WTC11 (cell line): Measurements from ENCODE around the gene PIP5K1A. TPM values are rescaled to one million over a fixed set of nuclear protein-coding genes. Genes with fewer than 3 reads are reported as not detected.

ENCODE experiments used
- ATAC-seq: fragments of 200-7000 bp; cut with Tn5 transposase; 2 replicates; pipeline ENCODE4 v1.10.0; 2021; ENCODE audit warnings: mild to moderate bottlenecking, moderate library complexity
- CTCF ChIA-PET: fragments of 300-600 bp; sonication (Branson Sonifier 250); formaldehyde crosslinking; loops from one replicate; lab custom pipeline; 2021; ENCODE audit warnings: antibody characterized with exemption; lab: Charles Lee
- POLR2A ChIA-PET: fragments of 350-600 bp; sonication (Branson Sonifier 250); formaldehyde crosslinking; loops from one replicate; lab custom pipeline; 2021; ENCODE audit warnings: antibody characterized with exemption; lab: Charles Lee
- DNase-seq: peaks from one replicate; pipeline ENCODE4 v3.0.0; 2021; ENCODE audit warnings: low spot score
- H3K27ac Mint-ChIP-seq: 2 replicates; pipeline ENCODE4 v1.8.0; 2021; ENCODE audit warnings: mixed read lengths
- H3K27me3 Mint-ChIP-seq: 2 replicates; pipeline ENCODE4 v1.8.0; 2021; ENCODE audit warnings: low read depth, mild to moderate bottlenecking, moderate library complexity, mixed read lengths
- H3K36me3 Mint-ChIP-seq: 2 replicates; pipeline ENCODE4 v1.8.0; 2021; ENCODE audit warnings: mixed read lengths
- H3K4me1 Mint-ChIP-seq: 2 replicates; pipeline ENCODE4 v1.8.0; 2022; ENCODE audit warnings: mixed read lengths
- H3K4me3 Mint-ChIP-seq: 2 replicates; pipeline ENCODE4 v1.8.0; 2021; ENCODE audit warnings: mild to moderate bottlenecking, moderate library complexity, mixed read lengths
- H3K9me3 Mint-ChIP-seq: 2 replicates; pipeline ENCODE4 v1.8.0; 2021; ENCODE audit warnings: mixed read lengths
- ATF1 ChIP-seq: sonication (generic); formaldehyde crosslinking; IDR thresholded peaks from 2 replicates; pipeline ENCODE4 v1.8.1; 2023; ENCODE audit warnings: mild to moderate bottlenecking, moderate library complexity, missing genetic modification reagents
- CREB1 ChIP-seq: sonication (generic); formaldehyde crosslinking; IDR thresholded peaks from 2 replicates; pipeline ENCODE4 v1.8.0; 2023; ENCODE audit warnings: mild to moderate bottlenecking, missing genetic modification reagents
- EMX1 ChIP-seq: fragments of 250-450 bp; sonication (Bioruptor Pico); IDR thresholded peaks from 2 replicates; pipeline ENCODE4 v1.8.0; 2021; ENCODE audit warnings: mild to moderate bottlenecking
- ESRRA ChIP-seq: sonication (generic); formaldehyde crosslinking; IDR thresholded peaks from 2 replicates; pipeline ENCODE4 v1.8.1; 2022; ENCODE audit warnings: mild to moderate bottlenecking, missing genetic modification reagents, borderline replicate concordance
- ETV6 ChIP-seq: sonication (generic); formaldehyde crosslinking; IDR thresholded peaks from 2 replicates; pipeline ENCODE4 v1.8.1; 2022; ENCODE audit warnings: mild to moderate bottlenecking, missing genetic modification reagents
- GABPB1 ChIP-seq: sonication (generic); formaldehyde crosslinking; IDR thresholded peaks from 2 replicates; pipeline ENCODE4 v1.8.1; 2023; ENCODE audit warnings: mild to moderate bottlenecking, missing genetic modification reagents
- JAZF1 ChIP-seq: fragments of 250-450 bp; sonication (Bioruptor Pico); IDR thresholded peaks from 2 replicates; pipeline ENCODE4 v1.9.0; 2021; ENCODE audit warnings: moderate library complexity, mild to moderate bottlenecking, inconsistent platforms
- KAT7 ChIP-seq: sonication (generic); formaldehyde crosslinking; IDR thresholded peaks from 2 replicates; pipeline ENCODE4 v1.8.1; 2023; ENCODE audit warnings: missing genetic modification reagents, mild to moderate bottlenecking, borderline replicate concordance
- MXD4 ChIP-seq: fragments of 250-450 bp; sonication (Bioruptor Pico); IDR thresholded peaks from 2 replicates; pipeline ENCODE4 v1.8.0; 2021; ENCODE audit warnings: mild to moderate bottlenecking, moderate library complexity, borderline replicate concordance
- NFE2L1 ChIP-seq: sonication (generic); formaldehyde crosslinking; IDR thresholded peaks from 2 replicates; pipeline ENCODE4 v1.8.1; 2023; ENCODE audit warnings: missing genetic modification reagents
- NR1H2 ChIP-seq: sonication (generic); formaldehyde crosslinking; IDR thresholded peaks from 2 replicates; pipeline ENCODE4 v1.9.0; 2021; ENCODE audit warnings: mild to moderate bottlenecking, moderate library complexity, missing genetic modification reagents
- RORB ChIP-seq: fragments of 250-450 bp; sonication (Bioruptor Pico); IDR thresholded peaks from 2 replicates; pipeline ENCODE4 v1.9.0; 2021; ENCODE audit warnings: mild to moderate bottlenecking
- SMAD4 ChIP-seq: sonication (generic); formaldehyde crosslinking; IDR thresholded peaks from 2 replicates; pipeline ENCODE4 v1.8.0; 2022; ENCODE audit warnings: mild to moderate bottlenecking, missing genetic modification reagents
- SP1 ChIP-seq: sonication (generic); formaldehyde crosslinking; conservative IDR thresholded peaks from 2 replicates; pipeline ENCODE4 v1.8.1; 2022; ENCODE audit warnings: missing genetic modification reagents
- TEAD1 ChIP-seq: sonication (generic); formaldehyde crosslinking; IDR thresholded peaks from 2 replicates; pipeline ENCODE4 v1.8.0; 2022; ENCODE audit warnings: mild to moderate bottlenecking, missing genetic modification reagents
- TP53 ChIP-seq: sonication (generic); formaldehyde crosslinking; IDR thresholded peaks from 2 replicates; pipeline ENCODE4 v1.8.1; 2023; ENCODE audit warnings: mild to moderate bottlenecking, missing genetic modification reagents
- ZNF317 ChIP-seq: sonication (generic); formaldehyde crosslinking; IDR thresholded peaks from 2 replicates; pipeline ENCODE4 v1.8.1; 2023; ENCODE audit warnings: low read depth, mild to moderate bottlenecking, moderate library complexity, missing genetic modification reagents, borderline replicate concordance
- ZNF396 ChIP-seq: fragments of 250-450 bp; sonication (Bioruptor Pico); IDR thresholded peaks from 2 replicates; pipeline ENCODE4 v1.8.0; 2021; ENCODE audit warnings: mild to moderate bottlenecking, moderate library complexity, borderline replicate concordance
- total RNA-seq: library from RNA; stranded (reverse); gene quantifications from 3 replicates; pipeline ENCODE4 v1.2.3, GENCODE V29; 2021
- TF ChIP-seq, protein P1 (sequence below): sonication (generic); formaldehyde crosslinking; IDR thresholded peaks from 2 replicates; pipeline ENCODE4 v1.8.0; 2022; ENCODE audit warnings: mild to moderate bottlenecking, missing genetic modification reagents
- TF ChIP-seq, protein P2 (sequence below): sonication (generic); formaldehyde crosslinking; IDR thresholded peaks from 2 replicates; pipeline ENCODE4 v1.8.0; 2023; ENCODE audit warnings: mild to moderate bottlenecking, missing genetic modification reagents
- TF ChIP-seq, protein P3 (sequence below): fragments of 250-450 bp; sonication (Bioruptor Pico); IDR thresholded peaks from 2 replicates; pipeline ENCODE4 v1.9.0; 2021; ENCODE audit warnings: mild to moderate bottlenecking, borderline replicate concordance
- TF ChIP-seq, protein P4 (sequence below): fragments of 200-600 bp; IDR thresholded peaks from 2 replicates; pipeline ENCODE4 v1.8.0; 2022; ENCODE audit warnings: antibody characterized with exemption
- TF ChIP-seq, protein P5 (sequence below): sonication (generic); formaldehyde crosslinking; IDR thresholded peaks from 2 replicates; pipeline ENCODE4 v1.8.0; 2022; ENCODE audit warnings: mild to moderate bottlenecking, missing genetic modification reagents

Gene PIP5K1A
- total RNA-seq, 1 experiment from 2014 or later, result 81.3 TPM

DNA sequence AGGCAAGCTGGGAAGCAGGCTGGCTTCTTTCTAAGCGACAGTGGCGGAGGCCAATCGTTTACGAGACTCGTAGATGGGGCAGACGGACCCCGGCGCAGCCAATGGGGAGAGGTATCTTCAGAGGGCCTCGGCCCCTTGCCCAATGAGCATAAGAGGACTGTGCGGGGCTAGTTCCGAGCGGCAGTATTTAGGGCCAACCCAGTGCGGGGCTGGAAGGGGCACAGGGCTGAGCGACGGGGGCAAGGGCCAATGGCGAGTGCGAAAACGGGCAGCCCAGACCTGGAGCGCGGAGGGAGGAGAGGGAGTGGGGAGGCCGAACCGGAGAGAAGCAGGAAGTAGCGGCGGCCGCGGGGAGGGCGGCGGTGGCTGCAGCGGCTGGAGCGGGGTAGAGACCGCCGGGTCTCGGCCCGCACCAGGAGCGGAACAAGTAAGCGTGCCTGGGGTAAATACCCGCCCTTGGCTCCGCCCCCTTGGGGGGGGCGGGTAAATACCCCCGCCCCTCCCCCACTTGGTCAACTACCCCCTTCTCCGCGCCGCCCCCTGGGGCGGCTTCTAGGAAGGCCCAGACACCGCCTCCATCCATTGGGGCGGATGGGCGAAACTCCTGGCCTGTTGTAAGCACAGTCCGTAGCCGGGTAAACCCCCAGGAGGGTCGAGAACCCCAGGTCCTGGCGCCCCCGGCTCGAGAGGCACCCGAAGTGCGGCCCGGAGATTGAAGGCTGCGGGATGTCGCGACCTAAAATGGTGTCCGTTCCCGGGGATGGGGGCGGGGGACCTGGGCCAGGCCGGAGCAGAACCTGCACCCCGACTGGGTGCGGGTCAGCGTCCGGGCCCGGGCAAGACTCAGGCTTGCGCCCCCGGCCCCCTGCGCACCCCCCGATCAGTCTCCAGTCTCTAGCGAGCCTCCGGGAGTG, 83.9 kb downstream of the PIP5K1A start, which contains the start of gene ZNF687:
Gene ZNF687, plus strand, starts transcription at position 331 of the 914 bp plus-strand sequence. CDS start 3,993 bp downstream, outside the sequence.
- H3K9me3 Mint-ChIP-seq, result no peaks in the 10 kb centered on the region
- peaks cover 22% of the 10 kb centered on the region for H3K36me3 Mint-ChIP-seq
- peaks cover 4% of the 10 kb centered on the region; the same call in 1 of the 2 replicates for H3K27me3 Mint-ChIP-seq
- DNase-seq, result peak; percentile 99
- H3K4me1 Mint-ChIP-seq, result peaks cover 15% of the 10 kb centered on the region
- H3K4me3 Mint-ChIP-seq, result peak within 1 kb of the TSS; percentile 96
- ChIA-PET POLR2A (interaction anchor here (0.6 to 2.9 kb wide), 23 partner anchors 10 to 301 kb away, joined by 3 to 23 read pairs (median 4); partner anchors contain the start of genes CGN, PI4KB, PSMB4 and PSMD4), CTCF (interaction anchor here (0.6 to 2.0 kb wide), 21 partner anchors 10 to 312 kb away, joined by 3 to 16 read pairs (median 4); partner anchors contain the start of genes PI4KB, PSMD4, TNFAIP8L2 and VPS72)
- peak; percentile 95 for ATAC-seq
- peak within 1 kb of the TSS; percentile 100 for H3K27ac Mint-ChIP-seq
- TF ChIP-seq RORB (CRISPR knock-in tag) (no peak), NFE2L1 (CRISPR knock-in tag) (no peak), TP53 (CRISPR knock-in tag) (no peak; the same call in 1 of the 2 replicates), EMX1 (CRISPR knock-in tag) (no peak), SP1 (CRISPR knock-in tag) (peak; percentile 19), ZNF396 (CRISPR knock-in tag) (no peak), SMAD4 (CRISPR knock-in tag) (no peak; the same call in 1 of the 2 replicates), JAZF1 (CRISPR knock-in tag) (no peak), ZNF317 (CRISPR knock-in tag) (no peak), ETV6 (no peak), MXD4 (CRISPR knock-in tag) (no peak), CREB1 (CRISPR knock-in tag) (no peak), ESRRA (peak; percentile 44; the same call in 1 of the 2 replicates), ATF1 (CRISPR knock-in tag) (0 out of 2 replicates have a peak, but pooled peaks have one; percentile 28), NR1H2 (CRISPR knock-in tag) (no peak), TEAD1 (CRISPR knock-in tag) (no peak), GABPB1 (CRISPR knock-in tag) (no peak), KAT7 (CRISPR knock-in tag) (peak; percentile 59; the same call in 1 of the 2 replicates)
- TF ChIP-seq, protein P1, sequence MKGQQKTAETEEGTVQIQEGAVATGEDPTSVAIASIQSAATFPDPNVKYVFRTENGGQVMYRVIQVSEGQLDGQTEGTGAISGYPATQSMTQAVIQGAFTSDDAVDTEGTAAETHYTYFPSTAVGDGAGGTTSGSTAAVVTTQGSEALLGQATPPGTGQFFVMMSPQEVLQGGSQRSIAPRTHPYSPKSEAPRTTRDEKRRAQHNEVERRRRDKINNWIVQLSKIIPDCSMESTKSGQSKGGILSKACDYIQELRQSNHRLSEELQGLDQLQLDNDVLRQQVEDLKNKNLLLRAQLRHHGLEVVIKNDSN (CRISPR knock-in tag), result no peak
- TF ChIP-seq, protein P2, sequence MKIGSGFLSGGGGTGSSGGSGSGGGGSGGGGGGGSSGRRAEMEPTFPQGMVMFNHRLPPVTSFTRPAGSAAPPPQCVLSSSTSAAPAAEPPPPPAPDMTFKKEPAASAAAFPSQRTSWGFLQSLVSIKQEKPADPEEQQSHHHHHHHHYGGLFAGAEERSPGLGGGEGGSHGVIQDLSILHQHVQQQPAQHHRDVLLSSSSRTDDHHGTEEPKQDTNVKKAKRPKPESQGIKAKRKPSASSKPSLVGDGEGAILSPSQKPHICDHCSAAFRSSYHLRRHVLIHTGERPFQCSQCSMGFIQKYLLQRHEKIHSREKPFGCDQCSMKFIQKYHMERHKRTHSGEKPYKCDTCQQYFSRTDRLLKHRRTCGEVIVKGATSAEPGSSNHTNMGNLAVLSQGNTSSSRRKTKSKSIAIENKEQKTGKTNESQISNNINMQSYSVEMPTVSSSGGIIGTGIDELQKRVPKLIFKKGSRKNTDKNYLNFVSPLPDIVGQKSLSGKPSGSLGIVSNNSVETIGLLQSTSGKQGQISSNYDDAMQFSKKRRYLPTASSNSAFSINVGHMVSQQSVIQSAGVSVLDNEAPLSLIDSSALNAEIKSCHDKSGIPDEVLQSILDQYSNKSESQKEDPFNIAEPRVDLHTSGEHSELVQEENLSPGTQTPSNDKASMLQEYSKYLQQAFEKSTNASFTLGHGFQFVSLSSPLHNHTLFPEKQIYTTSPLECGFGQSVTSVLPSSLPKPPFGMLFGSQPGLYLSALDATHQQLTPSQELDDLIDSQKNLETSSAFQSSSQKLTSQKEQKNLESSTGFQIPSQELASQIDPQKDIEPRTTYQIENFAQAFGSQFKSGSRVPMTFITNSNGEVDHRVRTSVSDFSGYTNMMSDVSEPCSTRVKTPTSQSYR (CRISPR knock-in tag), result no peak; the same call in 1 of the 2 replicates
- TF ChIP-seq, protein P3, sequence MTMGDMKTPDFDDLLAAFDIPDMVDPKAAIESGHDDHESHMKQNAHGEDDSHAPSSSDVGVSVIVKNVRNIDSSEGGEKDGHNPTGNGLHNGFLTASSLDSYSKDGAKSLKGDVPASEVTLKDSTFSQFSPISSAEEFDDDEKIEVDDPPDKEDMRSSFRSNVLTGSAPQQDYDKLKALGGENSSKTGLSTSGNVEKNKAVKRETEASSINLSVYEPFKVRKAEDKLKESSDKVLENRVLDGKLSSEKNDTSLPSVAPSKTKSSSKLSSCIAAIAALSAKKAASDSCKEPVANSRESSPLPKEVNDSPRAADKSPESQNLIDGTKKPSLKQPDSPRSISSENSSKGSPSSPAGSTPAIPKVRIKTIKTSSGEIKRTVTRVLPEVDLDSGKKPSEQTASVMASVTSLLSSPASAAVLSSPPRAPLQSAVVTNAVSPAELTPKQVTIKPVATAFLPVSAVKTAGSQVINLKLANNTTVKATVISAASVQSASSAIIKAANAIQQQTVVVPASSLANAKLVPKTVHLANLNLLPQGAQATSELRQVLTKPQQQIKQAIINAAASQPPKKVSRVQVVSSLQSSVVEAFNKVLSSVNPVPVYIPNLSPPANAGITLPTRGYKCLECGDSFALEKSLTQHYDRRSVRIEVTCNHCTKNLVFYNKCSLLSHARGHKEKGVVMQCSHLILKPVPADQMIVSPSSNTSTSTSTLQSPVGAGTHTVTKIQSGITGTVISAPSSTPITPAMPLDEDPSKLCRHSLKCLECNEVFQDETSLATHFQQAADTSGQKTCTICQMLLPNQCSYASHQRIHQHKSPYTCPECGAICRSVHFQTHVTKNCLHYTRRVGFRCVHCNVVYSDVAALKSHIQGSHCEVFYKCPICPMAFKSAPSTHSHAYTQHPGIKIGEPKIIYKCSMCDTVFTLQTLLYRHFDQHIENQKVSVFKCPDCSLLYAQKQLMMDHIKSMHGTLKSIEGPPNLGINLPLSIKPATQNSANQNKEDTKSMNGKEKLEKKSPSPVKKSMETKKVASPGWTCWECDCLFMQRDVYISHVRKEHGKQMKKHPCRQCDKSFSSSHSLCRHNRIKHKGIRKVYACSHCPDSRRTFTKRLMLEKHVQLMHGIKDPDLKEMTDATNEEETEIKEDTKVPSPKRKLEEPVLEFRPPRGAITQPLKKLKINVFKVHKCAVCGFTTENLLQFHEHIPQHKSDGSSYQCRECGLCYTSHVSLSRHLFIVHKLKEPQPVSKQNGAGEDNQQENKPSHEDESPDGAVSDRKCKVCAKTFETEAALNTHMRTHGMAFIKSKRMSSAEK (CRISPR knock-in tag), result no peak
- TF ChIP-seq, protein P4, sequence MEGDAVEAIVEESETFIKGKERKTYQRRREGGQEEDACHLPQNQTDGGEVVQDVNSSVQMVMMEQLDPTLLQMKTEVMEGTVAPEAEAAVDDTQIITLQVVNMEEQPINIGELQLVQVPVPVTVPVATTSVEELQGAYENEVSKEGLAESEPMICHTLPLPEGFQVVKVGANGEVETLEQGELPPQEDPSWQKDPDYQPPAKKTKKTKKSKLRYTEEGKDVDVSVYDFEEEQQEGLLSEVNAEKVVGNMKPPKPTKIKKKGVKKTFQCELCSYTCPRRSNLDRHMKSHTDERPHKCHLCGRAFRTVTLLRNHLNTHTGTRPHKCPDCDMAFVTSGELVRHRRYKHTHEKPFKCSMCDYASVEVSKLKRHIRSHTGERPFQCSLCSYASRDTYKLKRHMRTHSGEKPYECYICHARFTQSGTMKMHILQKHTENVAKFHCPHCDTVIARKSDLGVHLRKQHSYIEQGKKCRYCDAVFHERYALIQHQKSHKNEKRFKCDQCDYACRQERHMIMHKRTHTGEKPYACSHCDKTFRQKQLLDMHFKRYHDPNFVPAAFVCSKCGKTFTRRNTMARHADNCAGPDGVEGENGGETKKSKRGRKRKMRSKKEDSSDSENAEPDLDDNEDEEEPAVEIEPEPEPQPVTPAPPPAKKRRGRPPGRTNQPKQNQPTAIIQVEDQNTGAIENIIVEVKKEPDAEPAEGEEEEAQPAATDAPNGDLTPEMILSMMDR, result no peak
- TF ChIP-seq, protein P5, sequence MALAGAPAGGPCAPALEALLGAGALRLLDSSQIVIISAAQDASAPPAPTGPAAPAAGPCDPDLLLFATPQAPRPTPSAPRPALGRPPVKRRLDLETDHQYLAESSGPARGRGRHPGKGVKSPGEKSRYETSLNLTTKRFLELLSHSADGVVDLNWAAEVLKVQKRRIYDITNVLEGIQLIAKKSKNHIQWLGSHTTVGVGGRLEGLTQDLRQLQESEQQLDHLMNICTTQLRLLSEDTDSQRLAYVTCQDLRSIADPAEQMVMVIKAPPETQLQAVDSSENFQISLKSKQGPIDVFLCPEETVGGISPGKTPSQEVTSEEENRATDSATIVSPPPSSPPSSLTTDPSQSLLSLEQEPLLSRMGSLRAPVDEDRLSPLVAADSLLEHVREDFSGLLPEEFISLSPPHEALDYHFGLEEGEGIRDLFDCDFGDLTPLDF, result no peak
